Coronary artery (tissue), 2 donors: Measurements from ENCODE around the gene XXYLT1.

Experiments
- DNase-seq: peaks from one replicate; pipeline ENCODE4 v3.0.0-alpha.2; 2017; ENCODE audit warnings: low spot score
- H3K27ac ChIP-seq, 2 donors: fragments of 200-600 bp; sonication (generic); one replicate each; pipeline ENCODE4 v1.5.1; 2016 to 2019
- H3K4me3 ChIP-seq: fragments of 200-600 bp; sonication (generic); 2 replicates; pipeline ENCODE4 v1.5.1; 2016; ENCODE audit warnings: mild to moderate bottlenecking, moderate library complexity
- TF ChIP-seq, protein P1 (sequence below): fragments of 200-600 bp; sonication (generic); IDR thresholded peaks from one replicate; pipeline ENCODE4 v1.5.1; 2019; ENCODE audit warnings: antibody characterized with exemption

The XXYLT1 gene

DNA sequence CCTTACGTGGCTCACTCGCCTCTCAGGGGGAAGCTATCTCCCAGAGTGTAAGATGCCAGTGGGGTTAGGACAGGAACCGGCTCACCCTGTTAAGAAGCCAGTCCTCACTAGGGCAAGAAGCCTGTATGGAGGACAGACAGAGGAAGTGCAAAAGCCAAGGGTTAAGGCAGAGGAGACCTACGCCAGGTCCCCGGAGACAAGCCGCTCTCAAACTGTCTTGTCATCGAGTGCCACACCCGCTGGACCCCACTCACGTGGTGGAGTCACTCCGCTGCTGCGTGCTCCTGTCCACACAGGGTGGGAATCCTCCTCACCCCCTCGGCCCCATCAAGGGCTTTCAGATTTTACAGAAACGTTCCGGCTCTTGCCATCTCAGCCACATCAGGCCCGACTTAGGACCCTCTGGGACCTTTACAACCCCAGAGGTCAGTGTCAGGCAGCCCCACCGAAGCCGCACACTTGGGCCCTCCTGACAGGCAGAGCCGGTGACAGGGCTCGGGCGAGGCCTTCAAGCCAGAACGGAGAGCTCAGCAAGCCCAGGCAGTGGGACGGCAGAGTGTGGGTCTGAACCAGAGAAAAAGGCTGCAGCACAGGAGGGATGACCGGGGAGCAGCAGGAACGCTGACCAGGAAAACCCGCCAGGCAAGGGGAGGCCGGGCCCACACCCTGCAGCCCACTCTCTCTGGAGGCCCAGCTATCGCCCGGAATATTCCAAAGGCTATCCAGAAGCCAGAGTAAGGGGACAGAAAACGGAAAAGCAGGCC is 61.7 kb downstream of the XXYLT1 start:
- H3K4me3 ChIP-seq: peak overlapping the region; percentile 37
- H3K27ac ChIP-seq: peak overlapping the region; percentile 76 to 88
- DNase-seq: no peak
- TF ChIP-seq, protein P1, sequence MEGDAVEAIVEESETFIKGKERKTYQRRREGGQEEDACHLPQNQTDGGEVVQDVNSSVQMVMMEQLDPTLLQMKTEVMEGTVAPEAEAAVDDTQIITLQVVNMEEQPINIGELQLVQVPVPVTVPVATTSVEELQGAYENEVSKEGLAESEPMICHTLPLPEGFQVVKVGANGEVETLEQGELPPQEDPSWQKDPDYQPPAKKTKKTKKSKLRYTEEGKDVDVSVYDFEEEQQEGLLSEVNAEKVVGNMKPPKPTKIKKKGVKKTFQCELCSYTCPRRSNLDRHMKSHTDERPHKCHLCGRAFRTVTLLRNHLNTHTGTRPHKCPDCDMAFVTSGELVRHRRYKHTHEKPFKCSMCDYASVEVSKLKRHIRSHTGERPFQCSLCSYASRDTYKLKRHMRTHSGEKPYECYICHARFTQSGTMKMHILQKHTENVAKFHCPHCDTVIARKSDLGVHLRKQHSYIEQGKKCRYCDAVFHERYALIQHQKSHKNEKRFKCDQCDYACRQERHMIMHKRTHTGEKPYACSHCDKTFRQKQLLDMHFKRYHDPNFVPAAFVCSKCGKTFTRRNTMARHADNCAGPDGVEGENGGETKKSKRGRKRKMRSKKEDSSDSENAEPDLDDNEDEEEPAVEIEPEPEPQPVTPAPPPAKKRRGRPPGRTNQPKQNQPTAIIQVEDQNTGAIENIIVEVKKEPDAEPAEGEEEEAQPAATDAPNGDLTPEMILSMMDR: no peak

- DNase-seq: no peak
- Histone ChIP-seq H3K27ac (peak overlapping the region; percentile 76 to 88), H3K4me3 (no peak overlapping the region)
- TF ChIP-seq, protein P1: no peak
Measured at GRCh38 chr3:195208631-195209030, 62.3 kb downstream of the XXYLT1 start.

GRCh38 chr3:195208183-195208582 is 62.8 kb downstream of the XXYLT1 start:
- H3K4me3 ChIP-seq: no peak overlapping the region
- no peak for DNase-seq
- peak overlapping the region in 1 of 2 donors; percentile 56 for H3K27ac ChIP-seq
- TF ChIP-seq, protein P1: no peak

DNA sequence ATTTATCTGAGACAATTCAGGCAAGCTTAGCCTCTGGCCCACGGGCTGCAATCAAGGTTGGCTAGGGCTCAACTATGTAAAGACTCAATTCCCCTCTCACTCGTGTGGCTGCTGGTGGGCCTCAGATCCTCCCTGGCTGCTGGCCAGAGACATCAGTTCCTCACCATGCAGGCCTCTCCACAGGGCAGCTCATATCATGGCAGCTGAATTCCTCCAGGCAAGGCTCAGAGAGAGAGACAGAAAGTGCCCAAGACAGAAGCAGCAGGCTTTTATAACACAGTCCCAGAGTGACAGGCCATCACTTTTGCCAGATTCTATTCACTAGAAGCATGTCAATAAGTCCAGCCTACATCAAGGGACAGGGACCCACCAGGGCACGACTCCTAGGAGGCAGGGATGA is 63.2 kb downstream of the XXYLT1 start:
- no peak for DNase-seq
- Histone ChIP-seq H3K27ac (peak overlapping the region in 1 of 2 donors; percentile 56), H3K4me3 (no peak overlapping the region)
- TF ChIP-seq, protein P1: no peak

- no peak overlapping the region for H3K27ac ChIP-seq
- no peak for DNase-seq
- TF ChIP-seq, protein P1: no peak
Measured at GRCh38 chr3:195207056-195207455, 63.9 kb downstream of the XXYLT1 start.

GRCh38 chr3:195204360-195205163 is 66.4 kb downstream of the XXYLT1 start:
- TF ChIP-seq, protein P1: no peak
- H3K4me3 ChIP-seq: peak overlapping the region; percentile 48
- no peak for DNase-seq
- peak overlapping the region in 1 of 2 donors; percentile 67 for H3K27ac ChIP-seq

More at GRCh38 chr3:195207056-195207455, 63.9 kb downstream of the XXYLT1 start:
- no peak overlapping the region for H3K4me3 ChIP-seq
